Measurements from ENCODE around the gene SLC25A12.
"Not testable (repeated sequence)": the region's sequence is repeated elsewhere in the genome, so short reads cannot be mapped to it uniquely, and the experiment has no call there.

SLC25A12 gene

DNA sequence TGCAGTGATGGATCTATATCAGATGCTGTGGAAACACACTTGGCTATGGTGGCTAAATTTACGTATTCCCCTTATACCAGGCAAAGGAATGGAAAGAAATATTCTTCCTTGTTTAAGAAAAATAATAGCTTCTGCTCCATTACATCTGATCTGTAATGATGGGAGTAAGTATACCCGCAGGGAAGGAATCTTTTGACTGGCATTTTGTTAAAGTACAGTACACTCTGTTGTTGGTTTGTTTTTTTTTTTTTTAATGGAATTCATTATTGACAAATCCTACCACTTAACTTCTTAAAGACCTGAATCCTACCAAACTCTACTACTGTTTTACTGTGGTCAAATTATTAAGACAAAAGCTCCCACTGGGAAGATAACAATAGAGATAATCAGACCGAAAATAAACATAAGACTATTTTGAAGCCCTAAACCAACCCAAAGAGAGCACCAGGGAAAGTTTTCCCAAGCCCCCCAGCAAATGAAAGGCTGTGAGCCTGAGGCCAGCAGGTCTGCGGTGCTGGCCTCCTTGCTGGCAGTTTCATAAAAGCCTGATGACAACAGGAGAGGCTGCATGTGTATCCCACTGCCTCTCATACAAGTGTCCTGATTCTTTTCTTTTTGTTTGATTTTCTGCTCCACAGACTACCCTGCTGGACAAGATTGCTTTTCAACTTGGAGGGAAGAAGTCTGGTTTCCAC, 101.0 kb downstream of the SLC25A12 start:
- H3K9me3 Mint-ChIP-seq = no peaks in the 10 kb centered on the region
- H3K4me1 Mint-ChIP-seq = peaks cover 12% of the 10 kb centered on the region
- no peak overlapping the region for H3K4me3 Mint-ChIP-seq
- H3K27me3 Mint-ChIP-seq = no peaks in the 10 kb centered on the region
- peaks cover 5% of the 10 kb centered on the region for H3K36me3 Mint-ChIP-seq
- no peak overlapping the region for H3K27ac Mint-ChIP-seq

DNA sequence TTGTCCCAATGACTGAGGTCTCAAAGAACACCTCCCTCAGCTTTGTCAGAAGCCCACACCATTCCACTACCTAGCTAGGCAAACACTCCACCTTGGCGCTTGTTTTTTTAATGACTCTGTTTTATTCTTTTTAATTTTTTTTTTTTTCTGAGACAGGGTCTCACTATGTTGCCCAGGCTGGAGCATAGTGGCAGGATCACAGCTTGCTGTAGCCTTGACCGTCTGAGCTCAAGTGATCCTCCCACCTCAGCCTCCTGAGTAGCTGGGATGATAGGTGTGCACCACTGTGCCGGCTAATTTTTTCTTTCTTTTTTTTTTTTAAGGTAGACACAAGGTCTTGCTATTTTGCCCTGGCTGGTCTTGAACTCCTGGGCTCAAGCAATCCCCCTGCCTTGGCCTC, 101.9 kb downstream of the SLC25A12 start:
- no peaks in the 10 kb centered on the region for H3K27me3 Mint-ChIP-seq
- peaks cover 12% of the 10 kb centered on the region for H3K36me3 Mint-ChIP-seq
- peaks cover 12% of the 10 kb centered on the region for H3K4me1 Mint-ChIP-seq
- no peaks in the 10 kb centered on the region for H3K9me3 Mint-ChIP-seq
- no peak overlapping the region for H3K4me3 Mint-ChIP-seq
- H3K27ac Mint-ChIP-seq = no peak overlapping the region

DNA sequence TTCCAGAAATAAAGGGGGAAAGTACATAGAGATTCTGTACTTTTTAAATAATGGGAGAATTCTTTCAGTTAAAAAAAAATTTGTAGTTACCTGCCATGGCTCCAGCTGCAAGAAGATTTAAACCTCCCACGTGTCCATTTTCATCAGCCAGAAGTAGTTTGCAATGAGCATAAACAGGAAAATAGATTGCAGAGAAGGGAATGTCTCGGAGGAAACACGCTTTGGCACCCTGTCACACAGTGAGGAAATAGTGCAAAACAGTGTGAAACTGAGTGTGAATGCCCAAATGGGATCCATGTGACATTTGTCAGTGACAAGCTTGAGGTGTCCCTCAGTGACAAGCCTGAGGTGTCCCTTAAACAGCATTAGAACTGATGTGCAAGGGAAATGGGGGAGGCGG, 102.7 kb downstream of the SLC25A12 start:
- Mint-ChIP-seq H3K4me1 (peaks cover 12% of the 10 kb centered on the region), H3K36me3 (peaks cover 12% of the 10 kb centered on the region), H3K27me3 (no peaks in the 10 kb centered on the region), H3K27ac (no peak overlapping the region), H3K9me3 (no peaks in the 10 kb centered on the region), H3K4me3 (no peak overlapping the region)

DNA sequence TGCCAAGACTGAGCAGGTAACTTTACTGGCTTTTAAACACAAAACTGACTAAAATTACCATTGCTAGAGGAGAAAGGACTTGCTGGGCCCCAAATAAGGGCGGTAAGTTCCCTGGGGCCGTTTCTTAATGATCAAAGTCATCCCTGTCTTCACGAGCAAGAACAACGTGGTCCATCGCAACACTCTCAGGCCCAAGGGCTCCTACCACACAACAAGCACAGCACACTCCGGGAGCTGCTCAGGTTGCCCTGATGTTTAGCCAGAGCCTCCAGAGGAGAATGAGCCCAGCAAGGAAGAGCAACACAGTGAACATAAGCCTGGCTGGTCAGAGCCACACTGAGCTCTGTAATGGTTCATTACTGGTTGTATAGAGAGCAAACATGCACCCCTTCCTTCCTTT, 104.1 kb downstream of the SLC25A12 start:
- Mint-ChIP-seq H3K27ac (no peak overlapping the region), H3K36me3 (peaks cover 19% of the 10 kb centered on the region), H3K4me3 (no peak overlapping the region), H3K9me3 (no peaks in the 10 kb centered on the region), H3K27me3 (no peaks in the 10 kb centered on the region), H3K4me1 (peaks cover 8% of the 10 kb centered on the region)

DNA sequence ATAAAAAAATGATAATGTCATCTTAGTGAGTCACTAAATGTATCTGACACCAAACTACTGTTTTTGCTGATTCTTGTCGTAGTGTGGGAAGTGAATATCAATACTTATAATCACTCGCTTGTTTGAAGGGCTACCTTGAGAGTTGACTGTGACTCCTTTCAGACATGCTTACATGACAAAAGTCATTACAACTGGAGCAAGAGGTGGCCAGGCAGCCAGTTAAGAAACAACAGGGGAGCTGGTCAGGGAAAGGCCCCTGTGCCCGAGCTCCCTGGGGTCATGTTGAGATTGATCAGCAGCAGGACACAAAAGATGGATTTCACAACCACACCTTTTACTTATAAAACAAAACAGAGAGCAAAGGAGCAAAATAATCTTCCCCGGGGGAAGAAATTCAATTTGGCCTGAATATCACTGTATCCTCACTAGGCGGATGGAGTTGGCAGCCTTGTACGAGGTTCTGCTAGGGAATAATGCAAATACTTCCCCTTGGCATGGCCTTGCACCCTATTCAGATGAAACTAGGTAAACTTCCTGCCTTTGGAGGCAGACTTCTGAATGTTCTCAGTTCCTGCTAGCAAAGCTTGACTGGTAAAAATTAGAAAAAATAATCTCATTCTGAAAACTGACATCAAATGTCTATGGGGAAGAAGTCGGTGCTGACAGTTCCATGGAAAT, 105.6 kb downstream of the SLC25A12 start:
- H3K36me3 Mint-ChIP-seq = peaks cover 28% of the 10 kb centered on the region
- H3K4me3 Mint-ChIP-seq = no peak overlapping the region
- H3K27ac Mint-ChIP-seq = no peak overlapping the region
- H3K9me3 Mint-ChIP-seq = no peaks in the 10 kb centered on the region
- H3K27me3 Mint-ChIP-seq = no peaks in the 10 kb centered on the region
- no peaks in the 10 kb centered on the region for H3K4me1 Mint-ChIP-seq

DNA sequence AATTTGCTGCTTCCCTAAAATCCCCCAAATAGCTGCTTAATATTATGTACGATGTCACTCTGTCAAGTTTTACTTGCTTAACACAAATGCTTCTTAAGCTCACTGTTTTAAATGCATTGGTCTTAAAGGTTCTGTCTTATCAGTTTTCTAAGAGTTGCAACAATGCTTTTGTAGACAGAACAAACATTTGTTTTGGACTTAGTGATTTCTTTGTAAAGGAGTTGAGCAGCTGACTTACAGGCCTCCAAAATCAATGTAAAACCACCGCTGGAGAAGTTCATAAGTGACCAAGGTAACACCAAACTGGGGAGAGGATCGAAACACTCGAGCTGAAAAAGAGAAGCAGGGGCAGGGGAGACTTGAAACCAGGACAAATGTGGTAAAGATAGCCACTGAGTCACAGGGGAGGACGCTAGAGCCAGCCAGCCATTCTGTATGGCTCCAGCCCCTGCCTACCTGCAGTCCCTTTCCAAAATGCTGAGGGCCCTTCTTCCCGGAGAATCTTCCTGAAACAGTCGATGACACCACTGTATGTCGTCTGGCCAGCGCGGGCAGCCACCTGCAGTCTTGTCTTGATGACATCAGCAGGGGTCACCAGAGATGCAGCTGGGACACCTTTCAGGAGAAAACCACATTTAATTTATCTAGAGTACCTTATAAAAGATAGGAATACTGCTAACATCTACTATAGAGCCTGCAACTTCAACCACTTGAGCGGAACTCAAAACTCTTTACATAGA, 106.5 kb downstream of the SLC25A12 start:
- no peaks in the 10 kb centered on the region for H3K27me3 Mint-ChIP-seq

DNA sequence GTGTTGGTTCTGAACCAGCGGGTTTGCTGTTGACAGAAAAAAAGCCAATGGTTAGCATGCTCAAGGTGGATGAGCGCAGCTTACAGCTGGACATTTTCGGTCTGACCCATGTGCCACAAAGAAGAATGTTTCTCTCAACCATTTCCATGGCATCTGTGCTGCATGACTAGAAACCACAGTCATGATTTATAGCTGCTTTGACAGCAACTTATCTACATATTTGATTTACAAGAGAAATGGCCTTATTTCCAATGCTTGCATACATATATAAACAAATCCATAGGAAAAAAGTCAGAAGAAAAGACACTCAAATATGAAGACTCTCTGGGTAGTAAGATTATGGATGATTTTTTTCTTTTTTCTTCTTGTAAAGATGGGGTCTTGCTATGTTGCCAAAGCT, 108.6 kb downstream of the SLC25A12 start:
- H3K36me3 Mint-ChIP-seq = peaks cover 29% of the 10 kb centered on the region
- H3K27me3 Mint-ChIP-seq = no peaks in the 10 kb centered on the region
- H3K9me3 Mint-ChIP-seq = no peaks in the 10 kb centered on the region
- H3K4me1 Mint-ChIP-seq = no peaks in the 10 kb centered on the region
- no peak overlapping the region for H3K27ac Mint-ChIP-seq
- no peak overlapping the region for H3K4me3 Mint-ChIP-seq

More for the DNA sequence above, 106.5 kb downstream of the SLC25A12 start:
- Mint-ChIP-seq H3K4me1 (no peaks in the 10 kb centered on the region), H3K36me3 (peaks cover 28% of the 10 kb centered on the region), H3K27ac (no peak overlapping the region), H3K9me3 (no peaks in the 10 kb centered on the region), H3K4me3 (no peak overlapping the region)

DNA sequence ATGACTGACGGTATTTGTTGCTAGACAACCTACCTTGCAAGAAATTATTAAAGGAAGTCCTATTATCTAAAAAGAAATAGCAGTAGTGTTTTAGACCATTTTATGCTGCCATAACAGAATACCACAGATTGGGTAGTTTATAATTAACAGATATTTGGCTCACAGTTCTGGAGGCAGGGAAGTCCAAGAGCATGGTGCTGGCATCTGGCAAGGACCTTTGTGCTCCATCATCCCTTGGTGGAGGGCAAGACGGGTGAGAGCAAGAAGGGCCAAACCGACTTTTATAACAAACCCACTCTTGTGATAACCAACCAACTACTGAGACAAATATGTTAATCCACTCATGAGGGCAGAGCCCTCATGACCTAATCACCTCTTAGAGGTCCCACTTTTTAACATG, 115.5 kb downstream of the SLC25A12 start:
- Mint-ChIP-seq H3K4me3 (no peak overlapping the region), H3K27ac (no peak overlapping the region), H3K4me1 (no peaks in the 10 kb centered on the region), H3K9me3 (no peaks in the 10 kb centered on the region), H3K36me3 (peaks cover 15% of the 10 kb centered on the region), H3K27me3 (no peaks in the 10 kb centered on the region)

DNA sequence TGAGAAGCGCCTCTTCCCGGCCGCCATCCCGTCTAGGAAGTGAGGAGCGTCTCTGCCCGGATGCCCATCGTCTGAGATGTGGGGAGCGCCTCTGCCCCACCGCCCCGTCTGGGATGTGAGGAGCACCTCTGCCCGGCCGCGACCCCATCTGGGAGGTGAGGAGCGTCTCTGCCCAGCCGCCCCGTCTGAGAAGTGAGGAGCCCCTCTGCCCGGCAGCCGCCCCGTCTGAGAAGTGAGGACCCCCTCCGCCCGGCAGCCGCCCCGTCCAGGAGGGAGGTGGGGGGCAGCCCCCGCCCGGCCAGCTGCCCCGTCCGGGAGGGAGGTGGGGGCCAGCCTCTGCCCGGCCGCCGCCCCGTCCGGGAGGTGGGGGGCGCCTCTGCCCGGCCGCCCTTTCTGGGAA, 119.5 kb downstream of the SLC25A12 start:
- not testable (repeated sequence) for H3K4me1 Mint-ChIP-seq, H3K4me3 Mint-ChIP-seq, H3K27ac Mint-ChIP-seq, H3K27me3 Mint-ChIP-seq
- H3K36me3 Mint-ChIP-seq = peaks cover 14% of the 10 kb centered on the region
- peaks cover 10% of the 10 kb centered on the region for H3K9me3 Mint-ChIP-seq

DNA sequence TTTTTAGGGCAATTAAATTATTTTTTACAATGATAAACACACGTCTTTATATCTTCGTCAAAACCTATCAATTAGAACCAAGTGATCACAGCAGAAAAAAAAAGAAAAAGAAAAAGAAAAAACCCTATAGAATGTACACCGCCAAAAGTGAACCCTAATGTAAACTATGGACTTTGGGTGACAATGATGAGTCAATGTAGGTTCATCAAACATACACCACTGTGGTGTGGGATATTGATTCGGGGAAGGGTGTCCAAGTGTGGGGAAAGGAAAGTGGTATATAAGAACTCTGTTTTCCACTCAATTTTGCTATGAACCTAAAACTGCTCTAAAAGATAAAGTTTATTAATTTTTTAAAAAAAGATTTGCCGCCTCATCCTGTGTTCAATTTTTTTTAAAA, 121.7 kb downstream of the SLC25A12 start:
- no peak overlapping the region for H3K4me3 Mint-ChIP-seq
- H3K4me1 Mint-ChIP-seq = no peaks in the 10 kb centered on the region
- no peak overlapping the region for H3K27ac Mint-ChIP-seq
- no peaks in the 10 kb centered on the region for H3K27me3 Mint-ChIP-seq
- H3K9me3 Mint-ChIP-seq = peaks cover 10% of the 10 kb centered on the region
- H3K36me3 Mint-ChIP-seq = peaks cover 12% of the 10 kb centered on the region

DNA sequence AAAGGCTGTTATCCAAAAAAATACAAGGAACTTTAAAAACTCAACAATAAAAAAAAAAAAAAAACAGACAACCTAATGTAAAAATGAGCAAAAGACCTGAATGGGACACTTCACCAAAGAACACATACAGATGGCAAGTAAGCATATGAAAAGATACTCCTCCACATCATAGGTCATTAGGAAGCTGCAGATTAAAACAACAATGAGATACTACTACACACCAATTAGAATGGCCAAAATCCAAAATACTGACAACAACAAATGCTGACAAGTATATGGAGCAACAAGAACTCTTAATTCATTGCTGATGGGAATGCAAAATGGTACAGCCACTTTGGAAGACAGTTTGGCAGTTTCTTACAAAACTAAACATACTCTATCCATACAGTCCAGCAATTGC, 122.6 kb downstream of the SLC25A12 start:
- Mint-ChIP-seq H3K4me1 (no peaks in the 10 kb centered on the region), H3K9me3 (peaks cover 10% of the 10 kb centered on the region), H3K27ac (no peak overlapping the region), H3K4me3 (no peak overlapping the region), H3K36me3 (peaks cover 12% of the 10 kb centered on the region), H3K27me3 (no peaks in the 10 kb centered on the region)

DNA sequence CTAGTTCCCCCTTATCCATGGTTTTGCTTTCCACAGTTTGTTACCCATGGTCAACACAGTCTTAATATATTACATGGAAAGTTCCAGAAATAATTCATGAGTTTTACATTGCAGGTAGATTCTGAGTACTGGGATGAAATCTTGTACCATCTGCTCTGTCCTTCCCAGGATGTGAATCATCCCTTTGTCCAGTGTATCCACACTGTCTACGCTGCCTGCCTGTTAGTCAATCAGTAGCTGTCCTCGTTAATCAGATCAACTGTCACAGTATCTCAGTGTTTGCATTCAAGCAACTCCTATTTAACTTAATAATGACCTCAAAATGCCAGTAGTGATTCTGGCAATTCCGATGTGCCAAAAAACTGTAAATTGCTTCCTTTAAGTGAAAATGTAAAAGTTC, 130.4 kb downstream of the SLC25A12 start:
- no peaks in the 10 kb centered on the region for H3K27me3 Mint-ChIP-seq
- no peaks in the 10 kb centered on the region for H3K4me1 Mint-ChIP-seq
- H3K4me3 Mint-ChIP-seq = no peak overlapping the region
- H3K9me3 Mint-ChIP-seq = no peaks in the 10 kb centered on the region
- H3K27ac Mint-ChIP-seq = no peak overlapping the region
- peaks cover 22% of the 10 kb centered on the region for H3K36me3 Mint-ChIP-seq

DNA sequence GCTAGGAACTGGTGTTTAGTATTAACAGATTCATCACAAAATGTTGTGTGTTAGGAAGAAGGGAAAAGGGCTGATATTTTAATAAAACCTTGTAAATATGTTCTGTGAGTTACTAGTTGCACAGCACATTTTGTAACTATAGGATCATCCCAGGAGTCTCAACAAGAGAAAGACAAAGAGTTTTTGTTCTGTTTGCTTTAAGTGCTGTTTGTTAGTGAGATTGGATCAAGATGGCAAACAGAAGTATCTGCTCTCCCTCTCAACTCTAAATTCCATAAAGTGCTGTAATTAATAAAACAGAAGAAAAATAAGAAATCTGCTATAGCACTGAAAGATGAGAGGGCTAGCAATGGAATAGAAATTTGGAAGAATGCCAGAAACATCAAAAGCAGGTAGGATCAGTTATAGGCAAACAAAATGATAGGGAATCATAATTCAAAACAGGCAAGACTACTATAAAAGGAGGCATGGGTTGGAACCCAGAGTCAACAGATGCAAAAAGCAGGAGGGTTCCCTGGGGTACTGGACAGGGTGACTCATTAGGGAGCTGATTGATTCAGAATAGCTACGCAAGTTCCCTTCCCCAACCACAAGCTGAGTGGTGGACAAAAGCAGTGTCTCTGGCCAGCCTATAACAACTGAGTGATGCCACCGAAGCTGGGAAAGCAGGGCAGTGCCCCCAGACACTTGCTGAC, 131.0 kb downstream of the SLC25A12 start:
- H3K27me3 Mint-ChIP-seq = no peaks in the 10 kb centered on the region
- no peaks in the 10 kb centered on the region for H3K9me3 Mint-ChIP-seq
- no peaks in the 10 kb centered on the region for H3K4me1 Mint-ChIP-seq
- no peak overlapping the region for H3K4me3 Mint-ChIP-seq
- peaks cover 28% of the 10 kb centered on the region for H3K36me3 Mint-ChIP-seq
- H3K27ac Mint-ChIP-seq = no peak overlapping the region

DNA sequence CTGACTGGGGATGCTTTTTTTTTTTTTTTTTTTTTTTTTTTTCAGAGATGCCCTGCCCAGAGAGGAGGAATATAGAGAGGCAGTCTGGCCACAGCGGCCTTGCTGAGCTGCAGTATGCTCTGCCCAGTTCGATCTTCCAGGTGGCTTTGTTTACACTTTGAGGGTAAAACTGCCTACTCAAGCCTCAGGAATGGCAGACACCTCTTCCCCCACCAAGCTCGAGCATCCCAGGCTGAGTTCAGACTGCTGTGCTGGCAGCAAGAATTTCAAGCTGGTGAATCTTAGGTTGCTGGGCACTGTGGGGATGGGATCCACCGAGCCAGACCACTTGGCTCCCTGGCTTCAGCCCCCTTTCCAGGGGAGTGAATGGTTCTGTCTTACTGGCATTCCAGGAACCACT, 132.9 kb downstream of the SLC25A12 start:
- H3K27me3 Mint-ChIP-seq, H3K9me3 Mint-ChIP-seq, H3K4me3 Mint-ChIP-seq, H3K4me1 Mint-ChIP-seq, H3K27ac Mint-ChIP-seq: not testable (repeated sequence)
- H3K36me3 Mint-ChIP-seq = peaks cover 39% of the 10 kb centered on the region

DNA sequence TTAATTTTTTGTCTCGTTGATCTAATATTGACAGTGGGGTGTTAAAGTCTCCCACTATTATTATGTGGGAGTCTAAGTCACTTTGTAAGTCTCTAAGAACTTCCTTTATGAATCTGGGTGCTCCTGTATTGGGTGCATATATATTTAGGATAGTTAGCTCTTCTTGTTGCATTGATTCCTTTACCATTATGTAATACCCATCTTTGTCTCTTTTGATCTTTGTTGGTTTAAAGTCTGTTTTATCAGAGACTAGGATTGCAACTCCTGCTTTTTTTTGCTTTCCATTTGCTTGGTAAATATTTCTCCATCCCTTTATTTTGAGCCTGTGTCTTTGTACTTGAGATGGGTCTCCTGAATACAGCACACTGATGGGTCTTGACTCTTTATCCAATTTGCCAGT, 135.3 kb downstream of the SLC25A12 start:
- H3K4me1 Mint-ChIP-seq, H3K27me3 Mint-ChIP-seq, H3K4me3 Mint-ChIP-seq, H3K9me3 Mint-ChIP-seq, H3K27ac Mint-ChIP-seq: not testable (repeated sequence)
- H3K36me3 Mint-ChIP-seq = peaks cover 50% of the 10 kb centered on the region

Data from activated naive CD4-positive, alpha-beta T cell treated with anti-CD3 and anti-CD28 coated beads, Interleukin-2, amount 50 U/mL, for 24 hours (primary cell).